Measurements from ENCODE around the gene FGD5.
"Not testable (repeated sequence)": the region's sequence is repeated elsewhere in the genome, so short reads cannot be mapped to it uniquely, and the experiment has no call there.

Gene FGD5

DNA sequence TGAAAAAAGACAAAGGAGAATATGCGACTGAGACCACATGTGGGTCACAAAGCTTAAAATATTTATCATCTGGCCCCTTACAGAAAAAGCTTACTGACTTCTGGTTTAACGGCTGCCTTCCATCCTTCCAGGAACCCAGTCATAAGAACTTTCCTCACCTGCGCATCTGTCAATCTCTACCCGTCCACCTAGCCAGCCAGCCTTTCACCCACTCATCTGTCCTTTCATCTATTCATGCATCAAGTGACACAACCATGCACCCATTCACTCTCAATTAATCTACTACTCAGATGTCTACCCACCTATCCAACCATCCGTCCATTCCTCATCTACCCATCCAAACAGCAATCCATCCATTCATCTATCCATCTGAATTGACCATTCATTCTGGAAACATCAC is 64.5 kb downstream of the FGD5 start:
- no peak for DNase-seq

- no peak for DNase-seq
Measured at GRCh38 chr3:14884665-14885064, 65.9 kb downstream of the FGD5 start.

- no peak for DNase-seq
Measured at GRCh38 chr3:14885307-14885706, 66.5 kb downstream of the FGD5 start.

DNA sequence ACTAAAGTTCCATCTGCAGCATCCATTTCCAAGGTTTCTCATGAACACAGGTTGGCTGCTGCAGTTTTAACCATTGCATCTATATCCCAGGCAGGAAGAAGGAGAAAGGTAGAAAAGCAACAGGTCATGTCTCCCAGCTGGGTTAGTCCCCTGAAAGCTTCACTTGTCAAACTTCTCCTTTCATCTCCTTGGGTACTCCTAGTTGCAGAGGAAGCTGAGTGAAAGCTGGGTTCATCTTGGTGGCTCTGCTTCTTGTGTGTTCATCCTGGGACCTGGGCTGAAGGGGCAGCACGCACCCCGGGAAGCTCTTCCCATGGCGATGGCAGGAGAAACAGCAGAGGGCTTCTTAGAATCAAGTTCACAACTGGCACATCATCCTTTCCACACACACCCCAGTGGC is 67.3 kb downstream of the FGD5 start:
- no peak for DNase-seq

DNA sequence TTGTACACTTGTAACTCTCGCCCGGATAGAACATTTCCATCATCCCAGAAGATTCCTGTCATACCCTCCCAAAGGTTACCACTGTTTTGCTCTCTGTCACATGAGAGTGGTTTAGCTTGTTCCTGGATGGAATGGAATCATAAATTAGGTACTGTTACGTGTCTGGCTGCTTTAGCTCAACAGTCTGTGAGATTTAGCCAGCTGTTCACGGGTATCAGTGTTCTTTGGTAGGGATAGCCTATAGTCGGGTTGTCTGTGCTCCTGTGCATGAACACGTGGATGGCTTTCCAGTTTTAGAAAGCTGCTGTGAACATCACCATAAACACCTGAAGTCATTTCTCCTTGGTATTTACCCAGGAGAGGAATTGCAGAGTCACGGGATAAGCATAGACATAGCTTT is 70.4 kb downstream of the FGD5 start:
- DNase-seq: no peak

DNA sequence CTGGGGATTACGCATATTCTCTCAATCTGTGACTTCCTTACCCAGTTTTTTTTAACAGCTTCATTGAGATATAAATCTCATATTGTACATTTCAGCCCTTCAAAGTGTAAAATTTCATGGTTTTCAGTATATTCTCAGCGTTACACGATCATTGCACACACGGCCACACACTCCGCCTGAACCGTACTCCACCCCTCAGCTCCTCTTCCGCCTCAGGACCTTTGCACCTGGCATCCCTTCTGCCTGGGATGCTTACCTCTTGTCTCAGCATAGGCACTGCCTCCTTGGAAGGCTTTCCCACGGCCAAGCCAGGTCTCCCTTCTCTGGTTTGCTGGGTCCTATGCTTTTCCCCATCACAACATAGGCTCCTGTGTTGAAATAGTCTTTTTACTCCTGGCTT is 71.2 kb downstream of the FGD5 start:
- no peak for DNase-seq

DNA sequence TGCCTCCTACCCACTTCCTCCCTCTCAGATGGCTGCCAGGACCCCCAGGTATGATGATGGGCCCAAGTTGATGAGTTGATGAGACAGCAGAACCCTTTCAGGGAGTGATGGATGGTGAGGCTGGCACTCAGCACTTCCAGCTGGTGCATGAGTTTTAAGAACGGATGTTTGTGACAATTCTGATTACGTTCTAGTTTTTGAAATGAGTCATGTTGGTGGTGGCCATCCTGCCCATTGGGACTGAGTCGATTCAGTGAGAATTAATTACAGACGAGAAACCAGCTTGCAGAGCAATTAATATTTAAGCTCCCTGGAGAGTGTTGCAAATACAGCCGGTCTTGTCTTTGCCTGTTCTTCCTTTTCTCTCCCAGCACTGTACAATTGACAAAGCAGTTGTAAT is 71.7 kb downstream of the FGD5 start:
- no peak for DNase-seq

- no peak for DNase-seq
Measured at GRCh38 chr3:14891135-14892132, 72.7 kb downstream of the FGD5 start.

DNA sequence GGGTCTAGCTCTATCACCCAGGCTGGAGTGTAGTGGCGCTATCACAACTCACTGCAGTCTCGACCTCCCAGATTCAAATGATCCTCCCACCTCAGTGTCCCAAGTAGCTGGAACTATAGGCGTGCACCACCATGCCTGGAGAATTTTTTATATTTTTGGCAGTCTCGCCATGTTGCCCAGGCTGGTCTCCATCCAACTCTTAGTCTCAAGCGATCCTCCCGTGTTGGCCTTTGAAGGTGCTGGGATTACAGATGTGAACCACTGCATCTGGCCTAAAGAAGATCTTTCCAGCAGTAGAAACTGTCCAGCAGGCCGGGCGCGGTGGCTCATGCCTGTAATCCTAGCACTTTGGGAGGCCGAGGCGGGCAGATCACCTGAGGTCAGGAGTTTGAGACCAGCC is 73.5 kb downstream of the FGD5 start:
- no peak for DNase-seq

- no peak for DNase-seq
Measured at GRCh38 chr3:14894085-14894484, 75.3 kb downstream of the FGD5 start.

DNA sequence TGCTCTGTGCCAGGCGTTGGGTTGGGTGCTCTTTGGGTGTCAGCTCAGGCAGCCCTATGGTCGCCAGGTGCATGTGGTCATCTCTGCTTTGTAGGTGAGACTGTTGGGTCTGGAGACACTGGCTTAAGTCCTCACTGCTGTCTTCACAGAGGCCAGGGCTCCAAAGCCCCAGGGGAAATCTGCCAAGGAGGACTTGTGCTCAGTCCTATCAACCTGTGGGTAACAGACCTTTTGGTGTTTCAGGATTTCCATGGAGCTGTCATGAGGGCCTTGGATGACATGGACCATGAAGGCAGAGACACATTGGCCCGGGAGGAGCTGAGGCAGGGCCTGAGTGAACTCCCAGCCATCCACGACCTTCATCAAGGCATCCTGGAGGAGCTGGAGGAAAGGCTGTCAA is 78.5 kb downstream of the FGD5 start:
- DNase-seq: no peak

DNA sequence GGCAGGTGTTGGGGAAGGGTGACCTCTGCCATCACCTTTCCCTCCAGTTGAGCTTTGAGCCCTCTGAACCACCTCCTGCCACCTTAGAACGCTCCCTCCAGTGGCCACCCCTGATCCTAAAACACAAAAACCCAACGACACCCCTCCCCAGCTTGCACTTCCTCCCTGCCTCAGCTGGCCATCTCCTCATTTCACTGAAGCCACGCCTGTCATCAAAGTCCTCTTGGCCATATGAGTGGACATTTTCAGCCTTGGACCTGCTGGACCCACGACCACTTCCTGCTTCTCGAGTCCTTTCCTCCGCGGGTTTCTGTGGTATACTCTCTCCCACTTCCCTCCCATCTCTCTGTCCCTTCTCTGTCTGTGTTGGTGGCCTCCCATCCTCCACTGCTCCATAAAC is 80.2 kb downstream of the FGD5 start:
- DNase-seq: no peak

DNA sequence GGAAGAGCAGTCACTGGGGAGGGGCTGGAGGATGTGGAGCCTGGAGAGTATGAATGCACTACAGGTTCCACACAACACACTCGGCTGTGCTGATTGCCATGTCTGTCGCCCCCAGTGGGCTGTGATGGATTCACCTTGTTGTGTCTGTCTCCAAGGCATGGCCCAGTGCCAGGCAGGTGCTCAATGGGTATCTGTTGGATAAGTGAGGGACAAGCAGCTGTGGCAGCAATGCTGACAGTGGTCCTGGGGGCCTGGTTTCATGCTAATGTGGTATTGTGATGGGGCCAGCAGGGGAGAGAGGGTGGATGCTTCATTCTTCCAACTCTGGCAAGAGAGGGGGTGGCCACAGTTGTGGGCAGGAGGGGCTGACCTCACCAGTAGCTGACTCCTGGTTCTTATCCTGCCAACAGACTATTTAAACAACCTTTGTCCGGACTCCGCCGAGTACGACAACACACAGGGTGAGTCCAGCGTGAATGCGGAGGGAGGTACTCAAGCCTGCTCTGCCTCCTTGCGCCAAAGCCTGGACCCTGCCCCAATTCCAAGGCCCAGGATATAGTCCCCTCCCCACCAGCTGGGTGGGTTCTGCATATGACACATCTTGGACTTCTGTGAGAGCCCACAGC is 81.3 kb downstream of the FGD5 start:
- DNase-seq: no peak

GRCh38 chr3:14900881-14901873 is 82.4 kb downstream of the FGD5 start:
- no peak for DNase-seq

DNA sequence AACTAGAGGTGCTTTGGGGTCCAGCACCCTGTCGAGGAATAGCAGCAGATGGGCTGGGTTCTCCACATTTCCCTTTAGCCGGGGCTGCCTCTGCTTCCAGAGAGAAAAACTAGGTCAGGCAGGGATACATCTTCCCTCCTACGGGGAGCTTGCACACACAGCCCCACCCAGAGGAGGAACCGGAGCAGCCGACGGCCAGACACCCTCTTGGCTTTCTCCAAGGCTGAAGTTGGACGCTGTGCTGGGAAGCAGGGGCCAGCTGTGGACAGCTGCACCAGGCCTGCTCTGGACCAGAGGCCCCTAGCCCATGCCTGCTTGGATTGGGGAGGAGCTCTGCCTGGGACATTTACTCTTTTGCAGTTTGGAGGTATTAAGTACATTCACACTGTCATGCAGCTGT is 84.0 kb downstream of the FGD5 start:
- no peak for DNase-seq

DNA sequence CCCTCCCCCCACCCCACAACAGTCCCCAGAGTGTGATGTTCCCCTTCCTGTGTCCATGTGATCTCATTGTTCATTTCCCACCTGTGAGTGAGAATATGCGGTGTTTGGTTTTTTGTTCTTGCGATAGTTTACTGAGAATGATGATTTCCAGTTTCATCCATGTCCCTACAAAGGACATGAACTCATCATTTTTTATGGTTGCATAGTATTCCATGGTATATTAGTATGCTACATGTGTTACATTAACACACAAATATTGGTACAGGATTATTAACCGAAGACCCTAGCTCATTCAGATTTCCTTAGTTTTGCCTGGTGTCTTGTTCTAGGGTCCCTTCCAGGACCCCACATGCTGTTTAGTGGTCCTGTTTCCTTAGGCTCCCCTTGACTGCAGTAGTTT is 84.7 kb downstream of the FGD5 start:
- not testable (repeated sequence) for DNase-seq

DNA sequence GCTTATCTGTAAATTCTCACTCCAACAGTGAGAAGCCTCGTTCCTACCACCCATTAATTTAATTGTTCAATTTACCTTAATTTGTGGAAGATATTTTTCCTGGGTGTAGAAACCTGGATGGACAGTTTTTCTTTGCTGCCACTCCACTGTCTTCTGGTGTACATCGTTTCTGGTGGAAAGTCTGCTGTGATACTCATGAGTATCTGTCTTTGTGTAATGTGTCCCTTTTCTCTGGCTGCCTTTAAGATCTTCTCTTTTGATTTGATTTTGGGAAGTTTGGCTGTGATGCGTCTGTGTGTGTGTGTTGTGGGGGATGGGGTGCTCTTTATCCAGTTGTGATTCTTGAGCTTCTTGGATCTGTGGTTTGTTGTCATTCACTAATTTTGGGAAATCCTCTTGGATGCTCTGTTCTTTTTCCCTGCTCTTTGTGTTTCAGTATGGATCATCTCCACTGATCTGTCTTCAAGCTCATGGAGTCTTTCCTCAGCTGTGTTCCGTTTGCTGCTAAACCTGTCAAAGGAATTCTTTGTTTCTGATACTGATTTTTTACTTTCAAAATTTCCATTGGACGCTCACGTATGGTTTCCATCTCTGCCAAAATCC is 86.4 kb downstream of the FGD5 start:
- no peak for DNase-seq

- no peak for DNase-seq
Measured at GRCh38 chr3:14906355-14906971, 87.7 kb downstream of the FGD5 start.

- DNase-seq: no peak
Measured at GRCh38 chr3:14907043-14907966, 88.5 kb downstream of the FGD5 start.

DNA sequence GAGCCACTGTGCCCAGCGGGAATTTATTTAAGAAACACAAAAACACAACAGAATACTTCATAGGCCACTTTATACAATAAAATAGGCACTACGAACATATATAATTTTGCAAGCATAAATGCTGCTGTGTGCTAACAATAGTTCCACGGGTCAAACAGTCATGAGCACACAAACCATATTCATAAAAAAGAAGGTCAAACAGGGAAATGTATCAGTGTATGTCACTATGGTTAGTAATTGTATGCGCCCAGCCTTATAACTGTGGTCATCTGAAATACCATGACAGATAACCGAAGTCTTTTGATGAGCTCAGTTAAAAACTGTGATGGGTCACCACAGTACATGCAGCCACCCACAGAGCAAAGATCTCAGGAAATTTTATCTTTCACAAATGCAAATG is 90.5 kb downstream of the FGD5 start:
- DNase-seq: no peak

- no peak for DNase-seq
Measured at GRCh38 chr3:14911651-14912050, 92.9 kb downstream of the FGD5 start.
